ENCODE results near the gene B3GNT5.

B3GNT5 gene, protein sequence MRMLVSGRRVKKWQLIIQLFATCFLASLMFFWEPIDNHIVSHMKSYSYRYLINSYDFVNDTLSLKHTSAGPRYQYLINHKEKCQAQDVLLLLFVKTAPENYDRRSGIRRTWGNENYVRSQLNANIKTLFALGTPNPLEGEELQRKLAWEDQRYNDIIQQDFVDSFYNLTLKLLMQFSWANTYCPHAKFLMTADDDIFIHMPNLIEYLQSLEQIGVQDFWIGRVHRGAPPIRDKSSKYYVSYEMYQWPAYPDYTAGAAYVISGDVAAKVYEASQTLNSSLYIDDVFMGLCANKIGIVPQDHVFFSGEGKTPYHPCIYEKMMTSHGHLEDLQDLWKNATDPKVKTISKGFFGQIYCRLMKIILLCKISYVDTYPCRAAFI

GRCh38 chr3:183252973-183253527 is at the start of gene B3GNT5:
TSS of gene B3GNT5 (plus strand) at chr3:183253253. CDS start at chr3:183269799, 16,546 bp downstream.
- Histone ChIP-seq H3K9ac (ENCODE audit: low read length) (peak within 1 kb of the TSS; percentile 74), H3K4me3 (ENCODE audit: low read length) (peak within 1 kb of the TSS; percentile 77), H3K27me3 (ENCODE audit: control insufficient read depth, insufficient read depth, low read length) (no peaks in the 10 kb centered on the region), H3K36me3 (ENCODE audit: control insufficient read depth, insufficient read depth, low read length) (no peaks in the 10 kb centered on the region), H3K27ac (ENCODE audit: low read depth, low read length) (peak within 1 kb of the TSS; percentile 80), H3K4me1 (ENCODE audit: control insufficient read depth, insufficient read depth, low read length) (no peaks in the 10 kb centered on the region)

GRCh38 chr3:183203670-183204069 is 49.4 kb upstream of the B3GNT5 start:
- Histone ChIP-seq H3K4me1 (ENCODE audit: control insufficient read depth, insufficient read depth, low read length) (no peaks in the 10 kb centered on the region), H3K4me3 (ENCODE audit: low read length) (no peak overlapping the region), H3K36me3 (ENCODE audit: control insufficient read depth, insufficient read depth, low read length) (no peaks in the 10 kb centered on the region), H3K27ac (ENCODE audit: low read depth, low read length) (no peak overlapping the region), H3K27me3 (ENCODE audit: control insufficient read depth, insufficient read depth, low read length) (no peaks in the 10 kb centered on the region), H3K9ac (ENCODE audit: low read length) (no peak overlapping the region)

DNA sequence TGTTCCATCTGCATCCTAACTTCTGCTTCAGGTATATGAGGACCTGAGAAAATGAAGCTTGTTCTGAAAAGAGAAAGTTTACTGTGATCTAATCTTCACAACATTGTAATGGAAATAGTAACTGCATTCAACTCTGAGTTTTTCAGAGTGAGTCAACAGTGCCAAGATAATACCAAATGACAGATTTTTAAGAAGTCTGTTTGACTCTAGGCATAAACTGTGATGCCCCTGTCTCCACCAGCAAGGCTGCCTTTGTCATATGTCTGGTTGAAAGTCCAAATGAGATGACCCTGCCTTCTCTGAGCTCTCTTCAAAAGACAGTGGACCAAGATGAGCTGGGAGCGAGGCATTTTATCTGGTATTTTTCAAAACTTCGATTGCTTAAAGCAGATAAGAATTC is 44.8 kb upstream of the B3GNT5 start:
- H3K27ac ChIP-seq (ENCODE audit: low read depth, low read length): no peak overlapping the region
- H3K9ac ChIP-seq (ENCODE audit: low read length): no peak overlapping the region
- H3K27me3 ChIP-seq (ENCODE audit: control insufficient read depth, insufficient read depth, low read length): no peaks in the 10 kb centered on the region
- H3K4me1 ChIP-seq (ENCODE audit: control insufficient read depth, insufficient read depth, low read length): no peaks in the 10 kb centered on the region
- H3K4me3 ChIP-seq (ENCODE audit: low read length): no peak overlapping the region
- H3K36me3 ChIP-seq (ENCODE audit: control insufficient read depth, insufficient read depth, low read length): no peaks in the 10 kb centered on the region

DNA sequence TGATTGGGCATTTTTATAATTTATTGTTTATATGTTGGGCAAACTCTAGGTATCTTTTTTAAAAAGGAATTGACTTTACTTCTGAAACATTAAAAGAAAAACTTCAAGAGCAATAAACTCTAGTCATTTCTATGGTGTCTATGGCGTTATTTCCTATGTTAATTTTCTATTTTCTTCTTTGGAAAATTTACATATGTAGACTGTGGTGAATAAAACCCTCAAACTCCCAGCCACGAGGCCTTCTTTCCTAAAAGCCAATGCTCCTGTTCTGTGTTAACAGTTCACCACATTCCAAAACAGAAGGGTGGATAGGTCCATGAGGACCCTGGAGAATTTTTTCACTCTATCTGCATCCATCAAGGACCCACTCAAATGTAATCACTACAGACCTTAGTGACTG is 44.3 kb upstream of the B3GNT5 start:
- Histone ChIP-seq H3K4me1 (ENCODE audit: control insufficient read depth, insufficient read depth, low read length) (no peaks in the 10 kb centered on the region), H3K9ac (ENCODE audit: low read length) (no peak overlapping the region), H3K4me3 (ENCODE audit: low read length) (no peak overlapping the region), H3K27ac (ENCODE audit: low read depth, low read length) (no peak overlapping the region), H3K36me3 (ENCODE audit: control insufficient read depth, insufficient read depth, low read length) (no peaks in the 10 kb centered on the region), H3K27me3 (ENCODE audit: control insufficient read depth, insufficient read depth, low read length) (no peaks in the 10 kb centered on the region)

GRCh38 chr3:183210341-183210740 is 42.7 kb upstream of the B3GNT5 start:
- H3K4me1 ChIP-seq (ENCODE audit: control insufficient read depth, insufficient read depth, low read length): no peaks in the 10 kb centered on the region
- no peak overlapping the region for H3K4me3 ChIP-seq (ENCODE audit: low read length)
- no peak overlapping the region for H3K9ac ChIP-seq (ENCODE audit: low read length)
- no peak overlapping the region for H3K27ac ChIP-seq (ENCODE audit: low read depth, low read length)
- H3K36me3 ChIP-seq (ENCODE audit: control insufficient read depth, insufficient read depth, low read length): no peaks in the 10 kb centered on the region
- no peaks in the 10 kb centered on the region for H3K27me3 ChIP-seq (ENCODE audit: control insufficient read depth, insufficient read depth, low read length)

DNA sequence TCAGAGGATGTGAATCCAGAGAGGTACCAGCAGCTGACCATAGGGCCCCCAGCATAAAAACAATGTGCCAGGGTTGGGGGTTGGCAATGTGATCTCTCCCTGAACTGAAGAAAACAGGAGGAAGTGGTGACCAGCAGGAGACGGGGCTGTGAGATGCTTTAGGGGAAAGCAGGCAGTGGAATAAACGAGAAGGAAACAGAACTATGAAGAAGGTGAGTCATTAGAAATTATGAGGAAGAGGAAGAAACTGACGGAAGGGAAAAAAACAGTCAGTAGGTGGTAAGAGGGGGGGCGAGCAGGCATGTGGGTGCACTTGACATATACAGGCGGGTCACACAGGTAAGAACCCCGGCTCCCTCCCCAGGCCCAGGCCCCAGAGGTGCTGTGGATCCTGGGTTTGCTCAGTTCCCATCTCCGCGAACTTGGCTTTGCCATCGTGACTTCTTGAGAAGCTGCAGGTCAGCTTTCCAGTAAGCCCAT is 42.2 kb upstream of the B3GNT5 start:
- no peak overlapping the region for H3K9ac ChIP-seq (ENCODE audit: low read length)
- H3K27me3 ChIP-seq (ENCODE audit: control insufficient read depth, insufficient read depth, low read length): no peaks in the 10 kb centered on the region
- H3K4me3 ChIP-seq (ENCODE audit: low read length): no peak overlapping the region
- H3K36me3 ChIP-seq (ENCODE audit: control insufficient read depth, insufficient read depth, low read length): no peaks in the 10 kb centered on the region
- no peak overlapping the region for H3K27ac ChIP-seq (ENCODE audit: low read depth, low read length)
- no peaks in the 10 kb centered on the region for H3K4me1 ChIP-seq (ENCODE audit: control insufficient read depth, insufficient read depth, low read length)

DNA sequence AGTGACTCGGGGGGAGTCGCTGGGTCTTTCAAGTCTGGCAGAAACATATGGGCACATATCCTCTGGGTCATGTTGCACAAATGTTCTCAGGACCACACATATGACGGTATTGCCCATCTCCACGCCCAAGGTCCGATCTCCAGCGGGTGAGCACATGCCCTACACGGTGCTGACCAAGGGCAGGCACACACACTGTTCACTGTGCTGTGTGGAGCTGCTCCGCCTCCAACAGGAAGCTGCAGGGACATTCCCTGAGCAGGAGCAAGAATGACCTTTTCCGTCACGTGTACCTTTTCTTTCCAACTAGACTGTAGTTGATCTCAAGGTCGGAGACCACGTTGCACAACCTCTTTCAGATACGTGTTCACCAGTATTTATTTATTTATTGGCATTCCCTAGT is 41.7 kb upstream of the B3GNT5 start:
- H3K9ac ChIP-seq (ENCODE audit: low read length): no peak overlapping the region
- no peak overlapping the region for H3K27ac ChIP-seq (ENCODE audit: low read depth, low read length)
- H3K36me3 ChIP-seq (ENCODE audit: control insufficient read depth, insufficient read depth, low read length): no peaks in the 10 kb centered on the region
- no peaks in the 10 kb centered on the region for H3K27me3 ChIP-seq (ENCODE audit: control insufficient read depth, insufficient read depth, low read length)
- no peak overlapping the region for H3K4me3 ChIP-seq (ENCODE audit: low read length)
- no peaks in the 10 kb centered on the region for H3K4me1 ChIP-seq (ENCODE audit: control insufficient read depth, insufficient read depth, low read length)

DNA sequence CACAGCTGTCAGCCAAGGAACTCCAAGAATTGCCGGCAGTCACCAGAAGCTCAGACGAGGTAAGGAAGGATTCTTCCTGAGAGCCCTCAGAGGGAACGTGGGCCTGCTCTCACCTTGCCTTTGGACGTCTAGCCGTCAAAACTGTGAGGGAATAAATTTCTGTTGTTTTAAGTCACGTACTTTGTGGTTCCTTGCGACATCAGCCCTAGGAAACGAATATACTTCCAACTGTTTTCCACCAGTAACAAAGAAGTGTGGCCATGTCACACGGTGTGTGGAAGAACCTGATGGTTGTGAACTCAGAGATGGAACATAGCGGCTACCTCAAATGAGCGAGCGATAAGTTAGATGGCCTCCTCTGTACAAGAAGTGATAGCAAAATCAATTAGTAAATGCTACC is 41.0 kb upstream of the B3GNT5 start:
- H3K4me1 ChIP-seq (ENCODE audit: control insufficient read depth, insufficient read depth, low read length): no peaks in the 10 kb centered on the region
- no peak overlapping the region for H3K27ac ChIP-seq (ENCODE audit: low read depth, low read length)
- H3K4me3 ChIP-seq (ENCODE audit: low read length): no peak overlapping the region
- no peaks in the 10 kb centered on the region for H3K36me3 ChIP-seq (ENCODE audit: control insufficient read depth, insufficient read depth, low read length)
- H3K9ac ChIP-seq (ENCODE audit: low read length): no peak overlapping the region
- H3K27me3 ChIP-seq (ENCODE audit: control insufficient read depth, insufficient read depth, low read length): no peaks in the 10 kb centered on the region

DNA sequence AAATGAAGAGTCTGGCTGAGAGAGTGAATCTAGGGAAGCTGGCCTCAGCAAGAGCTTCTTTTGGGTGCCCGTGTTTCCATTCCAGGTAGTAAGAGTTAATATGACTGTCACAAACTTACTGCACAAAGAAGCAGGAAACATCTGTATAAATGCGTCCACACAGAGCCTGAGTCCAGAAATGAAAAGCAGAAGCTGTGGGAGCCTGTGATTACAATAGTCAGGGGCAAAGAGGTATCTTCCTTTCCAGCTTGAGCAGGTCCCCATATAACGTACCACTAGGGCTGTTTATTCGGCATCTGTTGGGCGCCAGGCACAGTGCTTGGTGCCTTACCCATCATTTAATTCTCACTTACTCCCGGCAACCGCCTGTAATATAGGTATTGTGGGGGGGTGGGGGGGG is 40.5 kb upstream of the B3GNT5 start:
- Histone ChIP-seq H3K4me1 (ENCODE audit: control insufficient read depth, insufficient read depth, low read length) (no peaks in the 10 kb centered on the region), H3K4me3 (ENCODE audit: low read length) (no peak overlapping the region), H3K9ac (ENCODE audit: low read length) (no peak overlapping the region), H3K27ac (ENCODE audit: low read depth, low read length) (no peak overlapping the region), H3K36me3 (ENCODE audit: control insufficient read depth, insufficient read depth, low read length) (no peaks in the 10 kb centered on the region), H3K27me3 (ENCODE audit: control insufficient read depth, insufficient read depth, low read length) (no peaks in the 10 kb centered on the region)

DNA sequence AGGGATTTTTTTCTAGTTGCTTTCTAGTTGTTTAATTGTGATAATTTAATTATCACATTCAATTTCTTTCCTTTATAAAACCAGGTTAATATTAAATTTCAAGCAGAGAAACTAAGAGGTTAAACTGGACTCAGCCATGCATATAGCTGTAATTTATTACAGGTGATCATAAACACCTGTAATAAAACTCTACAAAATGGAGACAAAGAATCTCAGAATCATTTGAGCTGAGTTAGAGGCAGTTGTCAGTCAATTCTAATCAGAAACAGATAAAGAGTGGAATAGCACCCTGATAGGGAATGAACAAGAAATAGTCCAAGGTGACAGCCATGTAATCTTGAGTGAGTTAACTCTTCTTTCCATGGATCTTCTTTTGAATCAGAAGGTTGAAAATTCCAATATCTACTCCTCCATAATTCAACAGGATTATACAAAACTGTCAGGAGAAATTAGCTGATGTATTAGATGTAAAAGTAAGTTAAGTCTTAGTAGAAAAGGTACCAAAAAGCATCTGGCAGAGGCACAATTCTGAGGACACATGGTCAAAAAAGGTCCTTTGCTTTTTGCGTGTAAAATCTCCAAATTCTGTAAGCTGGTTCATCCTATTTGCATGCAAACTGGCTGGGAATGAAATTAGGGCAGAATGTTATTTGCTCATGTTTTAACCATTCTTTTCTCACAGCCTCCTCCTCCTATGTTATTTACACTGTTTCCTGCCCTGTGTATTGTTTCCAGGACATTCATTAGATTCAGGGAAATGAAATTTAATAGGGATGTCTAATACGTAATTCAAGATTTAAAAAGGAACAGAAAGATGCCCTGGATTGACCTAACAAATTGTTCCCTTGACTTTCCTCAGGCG is 39.4 kb upstream of the B3GNT5 start:
- H3K27me3 ChIP-seq (ENCODE audit: control insufficient read depth, insufficient read depth, low read length): no peaks in the 10 kb centered on the region
- H3K9ac ChIP-seq (ENCODE audit: low read length): no peak overlapping the region
- H3K27ac ChIP-seq (ENCODE audit: low read depth, low read length): no peak overlapping the region
- H3K4me1 ChIP-seq (ENCODE audit: control insufficient read depth, insufficient read depth, low read length): no peaks in the 10 kb centered on the region
- H3K4me3 ChIP-seq (ENCODE audit: low read length): no peak overlapping the region
- no peaks in the 10 kb centered on the region for H3K36me3 ChIP-seq (ENCODE audit: control insufficient read depth, insufficient read depth, low read length)

- Histone ChIP-seq H3K4me1 (ENCODE audit: control insufficient read depth, insufficient read depth, low read length) (no peaks in the 10 kb centered on the region), H3K27me3 (ENCODE audit: control insufficient read depth, insufficient read depth, low read length) (no peaks in the 10 kb centered on the region), H3K9ac (ENCODE audit: low read length) (no peak overlapping the region), H3K4me3 (ENCODE audit: low read length) (no peak overlapping the region), H3K36me3 (ENCODE audit: control insufficient read depth, insufficient read depth, low read length) (no peaks in the 10 kb centered on the region), H3K27ac (ENCODE audit: low read depth, low read length) (no peak overlapping the region)
Measured at GRCh38 chr3:183214277-183214612, 38.8 kb upstream of the B3GNT5 start.

GRCh38 chr3:183215591-183216202 is 37.4 kb upstream of the B3GNT5 start:
- Histone ChIP-seq H3K4me1 (ENCODE audit: control insufficient read depth, insufficient read depth, low read length) (no peaks in the 10 kb centered on the region), H3K4me3 (ENCODE audit: low read length) (no peak overlapping the region), H3K27me3 (ENCODE audit: control insufficient read depth, insufficient read depth, low read length) (no peaks in the 10 kb centered on the region), H3K27ac (ENCODE audit: low read depth, low read length) (no peak overlapping the region), H3K36me3 (ENCODE audit: control insufficient read depth, insufficient read depth, low read length) (no peaks in the 10 kb centered on the region), H3K9ac (ENCODE audit: low read length) (no peak overlapping the region)
